ENCODE results near the gene AUTS2.

AUTS2 gene

GRCh38 chr7:70210936-70211310 lies 612.6 kb downstream of the AUTS2 start:
- Mint-ChIP-seq H3K36me3 (ENCODE audit: low read depth) (no peaks in the 10 kb centered on the region), H3K27ac (no peak overlapping the region), H3K4me3 (no peak overlapping the region), H3K27me3 (ENCODE audit: low read depth) (no peaks in the 10 kb centered on the region), H3K4me1 (ENCODE audit: low read depth) (no peaks in the 10 kb centered on the region), H3K9me3 (peaks cover 3% of the 10 kb centered on the region)
- no peak for DNase-seq (ENCODE audit: low spot score)

- no peaks in the 10 kb centered on the region for H3K9me3 Mint-ChIP-seq
- no peak for DNase-seq (ENCODE audit: low spot score)
- H3K36me3 Mint-ChIP-seq (ENCODE audit: low read depth) = no peaks in the 10 kb centered on the region
- no peak overlapping the region for H3K27ac Mint-ChIP-seq
- H3K4me3 Mint-ChIP-seq = no peak overlapping the region
- H3K27me3 Mint-ChIP-seq (ENCODE audit: low read depth) = no peaks in the 10 kb centered on the region
- H3K4me1 Mint-ChIP-seq (ENCODE audit: low read depth) = no peaks in the 10 kb centered on the region
These were observed 614.0 kb downstream of the AUTS2 start for GRCh38 chr7:70212281-70212680.

GRCh38 chr7:70214071-70214470 lies 615.8 kb downstream of the AUTS2 start:
- Mint-ChIP-seq H3K27ac (no peak overlapping the region), H3K27me3 (ENCODE audit: low read depth) (no peaks in the 10 kb centered on the region), H3K36me3 (ENCODE audit: low read depth) (no peaks in the 10 kb centered on the region), H3K4me3 (no peak overlapping the region), H3K4me1 (ENCODE audit: low read depth) (no peaks in the 10 kb centered on the region), H3K9me3 (no peaks in the 10 kb centered on the region)
- DNase-seq (ENCODE audit: low spot score) = no peak

GRCh38 chr7:70215491-70215890 lies 617.2 kb downstream of the AUTS2 start:
- H3K9me3 Mint-ChIP-seq = no peaks in the 10 kb centered on the region
- H3K4me1 Mint-ChIP-seq (ENCODE audit: low read depth) = no peaks in the 10 kb centered on the region
- no peak for DNase-seq (ENCODE audit: low spot score)
- H3K27ac Mint-ChIP-seq = no peak overlapping the region
- H3K36me3 Mint-ChIP-seq (ENCODE audit: low read depth) = no peaks in the 10 kb centered on the region
- H3K4me3 Mint-ChIP-seq = no peak overlapping the region
- H3K27me3 Mint-ChIP-seq (ENCODE audit: low read depth) = no peaks in the 10 kb centered on the region

- H3K27me3 Mint-ChIP-seq (ENCODE audit: low read depth) = no peaks in the 10 kb centered on the region
- no peaks in the 10 kb centered on the region for H3K36me3 Mint-ChIP-seq (ENCODE audit: low read depth)
- H3K27ac Mint-ChIP-seq = no peak overlapping the region
- no peak for DNase-seq (ENCODE audit: low spot score)
- no peak overlapping the region for H3K4me3 Mint-ChIP-seq
- H3K9me3 Mint-ChIP-seq = no peaks in the 10 kb centered on the region
- no peaks in the 10 kb centered on the region for H3K4me1 Mint-ChIP-seq (ENCODE audit: low read depth)
These were observed 619.3 kb downstream of the AUTS2 start for GRCh38 chr7:70217571-70217970.

- no peaks in the 10 kb centered on the region for H3K36me3 Mint-ChIP-seq (ENCODE audit: low read depth)
- no peaks in the 10 kb centered on the region for H3K4me1 Mint-ChIP-seq (ENCODE audit: low read depth)
- no peak overlapping the region for H3K27ac Mint-ChIP-seq
- H3K4me3 Mint-ChIP-seq = no peak overlapping the region
- no peaks in the 10 kb centered on the region for H3K9me3 Mint-ChIP-seq
- DNase-seq (ENCODE audit: low spot score) = no peak
- H3K27me3 Mint-ChIP-seq (ENCODE audit: low read depth) = no peaks in the 10 kb centered on the region
These were observed 619.7 kb downstream of the AUTS2 start for GRCh38 chr7:70218006-70218405.

- Mint-ChIP-seq H3K4me1 (ENCODE audit: low read depth) (no peaks in the 10 kb centered on the region), H3K27me3 (ENCODE audit: low read depth) (no peaks in the 10 kb centered on the region)
These were observed 620.8 kb downstream of the AUTS2 start for GRCh38 chr7:70219061-70219460.

GRCh38 chr7:70229242-70229641 lies 631.0 kb downstream of the AUTS2 start:
- DNase-seq (ENCODE audit: low spot score) = no peak
- peaks cover 43% of the 10 kb centered on the region for H3K9me3 Mint-ChIP-seq
- no peaks in the 10 kb centered on the region for H3K36me3 Mint-ChIP-seq (ENCODE audit: low read depth)
- H3K4me3 Mint-ChIP-seq = no peak overlapping the region
- H3K4me1 Mint-ChIP-seq (ENCODE audit: low read depth) = no peaks in the 10 kb centered on the region
- no peak overlapping the region for H3K27ac Mint-ChIP-seq
- no peaks in the 10 kb centered on the region for H3K27me3 Mint-ChIP-seq (ENCODE audit: low read depth)

More at GRCh38 chr7:70219061-70219460, 620.8 kb downstream of the AUTS2 start:
- no peaks in the 10 kb centered on the region for H3K36me3 Mint-ChIP-seq (ENCODE audit: low read depth)
- no peak for DNase-seq (ENCODE audit: low spot score)
- H3K4me3 Mint-ChIP-seq = no peak overlapping the region
- H3K27ac Mint-ChIP-seq = no peak overlapping the region
- no peaks in the 10 kb centered on the region for H3K9me3 Mint-ChIP-seq

- Mint-ChIP-seq H3K4me3 (no peak overlapping the region), H3K36me3 (ENCODE audit: low read depth) (no peaks in the 10 kb centered on the region), H3K27me3 (ENCODE audit: low read depth) (no peaks in the 10 kb centered on the region), H3K27ac (no peak overlapping the region), H3K9me3 (peaks cover 49% of the 10 kb centered on the region), H3K4me1 (ENCODE audit: low read depth) (no peaks in the 10 kb centered on the region)
- DNase-seq (ENCODE audit: low spot score) = no peak
These were observed 632.5 kb downstream of the AUTS2 start for GRCh38 chr7:70230761-70231160.

- Mint-ChIP-seq H3K27me3 (ENCODE audit: low read depth) (no peaks in the 10 kb centered on the region), H3K27ac (no peak overlapping the region), H3K36me3 (ENCODE audit: low read depth) (no peaks in the 10 kb centered on the region), H3K9me3 (peaks cover 43% of the 10 kb centered on the region), H3K4me3 (no peak overlapping the region), H3K4me1 (ENCODE audit: low read depth) (no peaks in the 10 kb centered on the region)
- DNase-seq (ENCODE audit: low spot score) = no peak
These were observed 635.5 kb downstream of the AUTS2 start for GRCh38 chr7:70233776-70234175.

- DNase-seq (ENCODE audit: low spot score) = no peak
- H3K9me3 Mint-ChIP-seq = peaks cover 19% of the 10 kb centered on the region
- no peak overlapping the region for H3K27ac Mint-ChIP-seq
- no peak overlapping the region for H3K4me3 Mint-ChIP-seq
- H3K36me3 Mint-ChIP-seq (ENCODE audit: low read depth) = no peaks in the 10 kb centered on the region
- no peaks in the 10 kb centered on the region for H3K27me3 Mint-ChIP-seq (ENCODE audit: low read depth)
- no peaks in the 10 kb centered on the region for H3K4me1 Mint-ChIP-seq (ENCODE audit: low read depth)
These were observed 639.0 kb downstream of the AUTS2 start for GRCh38 chr7:70237256-70237655.

- no peaks in the 10 kb centered on the region for H3K27me3 Mint-ChIP-seq (ENCODE audit: low read depth)
- no peaks in the 10 kb centered on the region for H3K4me1 Mint-ChIP-seq (ENCODE audit: low read depth)
- no peak overlapping the region for H3K27ac Mint-ChIP-seq
- no peak overlapping the region for H3K4me3 Mint-ChIP-seq
- no peaks in the 10 kb centered on the region for H3K36me3 Mint-ChIP-seq (ENCODE audit: low read depth)
- peaks cover 12% of the 10 kb centered on the region for H3K9me3 Mint-ChIP-seq
- DNase-seq (ENCODE audit: low spot score) = no peak
These were observed 639.7 kb downstream of the AUTS2 start for GRCh38 chr7:70237831-70238575.

- peaks cover 3% of the 10 kb centered on the region for H3K9me3 Mint-ChIP-seq
- H3K27me3 Mint-ChIP-seq (ENCODE audit: low read depth) = no peaks in the 10 kb centered on the region
- no peak for DNase-seq (ENCODE audit: low spot score)
- H3K27ac Mint-ChIP-seq = no peak overlapping the region
- no peaks in the 10 kb centered on the region for H3K36me3 Mint-ChIP-seq (ENCODE audit: low read depth)
- H3K4me1 Mint-ChIP-seq (ENCODE audit: low read depth) = no peaks in the 10 kb centered on the region
- no peak overlapping the region for H3K4me3 Mint-ChIP-seq
These were observed 641.6 kb downstream of the AUTS2 start for GRCh38 chr7:70239918-70240317.

GRCh38 chr7:70240873-70241272 lies 642.6 kb downstream of the AUTS2 start:
- H3K4me3 Mint-ChIP-seq = no peak overlapping the region
- H3K9me3 Mint-ChIP-seq = peaks cover 3% of the 10 kb centered on the region
- no peaks in the 10 kb centered on the region for H3K36me3 Mint-ChIP-seq (ENCODE audit: low read depth)

GRCh38 chr7:70241536-70242175 lies 643.4 kb downstream of the AUTS2 start:
- no peaks in the 10 kb centered on the region for H3K27me3 Mint-ChIP-seq (ENCODE audit: low read depth)
- H3K4me3 Mint-ChIP-seq = no peak overlapping the region
- H3K27ac Mint-ChIP-seq = no peak overlapping the region
- H3K4me1 Mint-ChIP-seq (ENCODE audit: low read depth) = no peaks in the 10 kb centered on the region
- H3K9me3 Mint-ChIP-seq = peaks cover 3% of the 10 kb centered on the region
- H3K36me3 Mint-ChIP-seq (ENCODE audit: low read depth) = no peaks in the 10 kb centered on the region
- no peak for DNase-seq (ENCODE audit: low spot score)

More at GRCh38 chr7:70240873-70241272, 642.6 kb downstream of the AUTS2 start:
- no peak for DNase-seq (ENCODE audit: low spot score)
- H3K27ac Mint-ChIP-seq = no peak overlapping the region
- H3K4me1 Mint-ChIP-seq (ENCODE audit: low read depth) = no peaks in the 10 kb centered on the region
- no peaks in the 10 kb centered on the region for H3K27me3 Mint-ChIP-seq (ENCODE audit: low read depth)

Measured in T-helper 2 cell treated with Interferon-gamma antibody and Interleukin-4, amounts not matched to agents 5 μg/mL and 100 μg/mL, for 36 hours (primary cell).